ENCODE measurements around the gene IL4R.

- TF ChIP-seq EZH2phosphoT487 (IDR thresholded peaks at IDR 0.05; ENCODE audit: borderline replicate concordance), result no peak
- TF ChIP-seq, protein P1, sequence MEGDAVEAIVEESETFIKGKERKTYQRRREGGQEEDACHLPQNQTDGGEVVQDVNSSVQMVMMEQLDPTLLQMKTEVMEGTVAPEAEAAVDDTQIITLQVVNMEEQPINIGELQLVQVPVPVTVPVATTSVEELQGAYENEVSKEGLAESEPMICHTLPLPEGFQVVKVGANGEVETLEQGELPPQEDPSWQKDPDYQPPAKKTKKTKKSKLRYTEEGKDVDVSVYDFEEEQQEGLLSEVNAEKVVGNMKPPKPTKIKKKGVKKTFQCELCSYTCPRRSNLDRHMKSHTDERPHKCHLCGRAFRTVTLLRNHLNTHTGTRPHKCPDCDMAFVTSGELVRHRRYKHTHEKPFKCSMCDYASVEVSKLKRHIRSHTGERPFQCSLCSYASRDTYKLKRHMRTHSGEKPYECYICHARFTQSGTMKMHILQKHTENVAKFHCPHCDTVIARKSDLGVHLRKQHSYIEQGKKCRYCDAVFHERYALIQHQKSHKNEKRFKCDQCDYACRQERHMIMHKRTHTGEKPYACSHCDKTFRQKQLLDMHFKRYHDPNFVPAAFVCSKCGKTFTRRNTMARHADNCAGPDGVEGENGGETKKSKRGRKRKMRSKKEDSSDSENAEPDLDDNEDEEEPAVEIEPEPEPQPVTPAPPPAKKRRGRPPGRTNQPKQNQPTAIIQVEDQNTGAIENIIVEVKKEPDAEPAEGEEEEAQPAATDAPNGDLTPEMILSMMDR (conservative IDR thresholded peaks at IDR 0.05; ENCODE audit: low read length), result no peak
Measured at GRCh38 chr16:27333549-27333948, 19.8 kb downstream of the IL4R start.

All from Loucy (cell line).